H7 (cell line): Measurements from ENCODE around the gene PLEKHG4B. TPM values are rescaled to one million over a fixed set of nuclear protein-coding genes. Genes with fewer than 3 reads are reported as not detected.
"Not testable (repeated sequence)": the region's sequence is repeated elsewhere in the genome, so short reads cannot be mapped to it uniquely, and the experiment has no call there.

Experiments used
- DNase-seq: peaks from one replicate; pipeline ENCODE4 v3.0.0; 2012
- H3K27me3 ChIP-seq: 2 replicates; pipeline ENCODE4 v1.6.0; 2011; ENCODE audit warnings: mild to moderate bottlenecking, low read length; ENCODE audit not compliant: control insufficient read depth, insufficient read depth
- H3K36me3 ChIP-seq: replicated peaks from 2 replicates; pipeline ENCODE4 v1.5.1; 2011; ENCODE audit warnings: low read length; ENCODE audit not compliant: control insufficient read depth, insufficient read depth
- H3K4me3 ChIP-seq: 2 replicates; pipeline ENCODE4 v1.5.1; 2011; ENCODE audit warnings: low read depth, mild to moderate bottlenecking, control low read depth, low read length, moderate library complexity; ENCODE audit not compliant: insufficient read depth
- total RNA-seq: library from RNA; depleted of rRNA; stranded (reverse); fragments of >200 nt; shearing (Covaris generic); gene quantifications from 2 replicates; pipeline ENCODE4 v1.2.3, GENCODE V29; 2014

The PLEKHG4B gene
- total RNA-seq, 1 experiment from 2014 or later = 34.1 TPM

DNA sequence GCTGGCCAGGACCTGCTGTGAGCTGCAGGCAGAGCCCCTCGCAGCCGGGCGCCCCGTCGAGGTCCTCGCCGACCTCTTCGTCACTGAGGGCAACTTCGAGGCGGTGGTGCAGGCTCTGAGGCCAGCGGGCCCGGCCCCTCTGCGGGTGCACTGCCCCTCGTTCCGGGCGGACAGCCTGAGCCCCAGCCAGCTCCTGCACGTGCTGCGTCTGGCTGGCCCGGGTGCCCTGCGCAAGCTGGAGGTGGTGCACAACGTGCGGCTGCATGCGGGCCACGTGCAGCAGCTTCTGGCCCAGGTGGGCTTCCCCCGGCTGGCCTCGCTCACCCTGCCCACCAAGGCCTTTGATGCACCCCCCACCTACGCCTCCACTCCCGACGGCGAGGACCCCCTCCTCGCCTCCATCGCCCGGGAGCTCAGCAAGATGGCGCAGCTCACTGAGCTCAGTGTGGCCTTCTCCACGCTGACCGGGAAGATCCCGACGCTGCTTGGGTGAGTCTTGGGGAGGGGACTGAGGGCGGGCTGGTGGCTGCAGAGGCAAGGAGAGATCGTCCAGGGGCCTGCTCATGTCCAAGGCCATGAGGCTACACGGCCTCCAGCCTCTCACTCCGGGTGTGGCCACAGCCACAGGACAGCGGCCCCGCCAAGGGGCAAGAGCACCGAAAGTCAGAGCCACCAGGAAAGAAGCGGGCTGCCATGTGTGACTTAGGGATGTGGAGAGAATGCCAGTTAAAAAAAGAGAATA is 100.2 kb downstream of the PLEKHG4B start:
- H3K36me3 ChIP-seq = no peaks in the 10 kb centered on the region
- H3K27me3 ChIP-seq = no peaks in the 10 kb centered on the region
- H3K4me3 ChIP-seq = no peak overlapping the region
- no peak for DNase-seq

DNA sequence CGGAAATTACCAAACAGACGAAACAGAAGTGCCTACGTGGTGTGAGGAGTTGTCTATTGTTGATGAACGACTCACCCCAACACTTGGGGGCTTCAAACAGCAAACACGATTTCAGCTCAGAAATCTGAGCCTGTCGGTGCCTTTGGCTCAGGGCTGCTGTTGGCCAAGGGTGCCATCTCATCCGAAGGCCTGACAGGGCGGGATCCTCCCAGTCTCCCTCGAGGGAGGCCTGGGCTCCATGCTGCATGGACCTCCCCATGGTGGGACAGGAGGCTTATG is 100.7 kb downstream of the PLEKHG4B start:
- Histone ChIP-seq H3K36me3 (no peaks in the 10 kb centered on the region), H3K27me3 (no peaks in the 10 kb centered on the region), H3K4me3 (no peak overlapping the region)
- DNase-seq = no peak

DNA sequence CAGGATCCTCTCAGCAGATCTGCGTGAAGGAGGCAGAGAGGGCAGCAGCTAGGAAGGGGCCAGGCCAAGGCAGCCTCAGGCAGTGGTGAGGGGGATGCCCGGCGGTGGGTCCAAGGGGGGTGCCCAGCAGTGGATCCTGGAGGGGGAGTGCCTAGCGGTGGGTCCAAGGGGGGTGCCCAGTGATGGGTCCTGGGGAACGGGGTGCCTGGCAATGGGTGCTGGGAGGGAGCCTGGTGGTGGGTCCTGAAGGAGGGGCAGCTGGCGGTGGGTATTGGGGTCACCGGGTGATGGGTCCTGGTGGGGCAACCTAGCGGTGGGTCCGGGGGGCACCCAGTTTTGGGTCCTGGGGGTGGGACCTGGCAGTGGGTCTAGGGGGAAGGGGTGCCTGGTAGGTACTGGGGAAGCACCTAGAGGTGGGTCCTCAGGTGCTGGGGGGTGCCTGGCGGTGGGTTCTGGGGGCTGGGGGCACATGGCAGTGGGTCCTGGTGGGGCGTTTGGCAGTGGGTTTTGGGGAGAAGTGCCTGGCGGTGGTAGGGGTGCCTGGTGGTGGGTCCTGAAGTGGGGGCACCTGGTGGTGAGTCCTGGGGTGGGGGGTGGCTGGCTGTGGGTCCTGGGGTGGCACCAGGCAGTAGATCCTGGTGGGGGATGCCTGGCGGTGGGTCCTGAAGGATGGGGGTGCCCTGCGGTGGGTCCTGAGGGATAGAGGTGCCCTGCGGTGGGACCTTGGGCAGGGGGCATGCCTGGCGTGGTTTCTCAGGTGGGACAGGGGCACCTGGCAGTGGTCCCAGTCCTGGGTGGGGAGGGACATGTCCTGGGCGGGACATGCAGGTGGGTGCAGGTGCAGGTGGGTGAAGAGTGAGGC is 101.2 kb downstream of the PLEKHG4B start:
- Histone ChIP-seq H3K4me3 (no peak overlapping the region), H3K27me3 (no peaks in the 10 kb centered on the region), H3K36me3 (no peaks in the 10 kb centered on the region)
- no peak for DNase-seq

DNA sequence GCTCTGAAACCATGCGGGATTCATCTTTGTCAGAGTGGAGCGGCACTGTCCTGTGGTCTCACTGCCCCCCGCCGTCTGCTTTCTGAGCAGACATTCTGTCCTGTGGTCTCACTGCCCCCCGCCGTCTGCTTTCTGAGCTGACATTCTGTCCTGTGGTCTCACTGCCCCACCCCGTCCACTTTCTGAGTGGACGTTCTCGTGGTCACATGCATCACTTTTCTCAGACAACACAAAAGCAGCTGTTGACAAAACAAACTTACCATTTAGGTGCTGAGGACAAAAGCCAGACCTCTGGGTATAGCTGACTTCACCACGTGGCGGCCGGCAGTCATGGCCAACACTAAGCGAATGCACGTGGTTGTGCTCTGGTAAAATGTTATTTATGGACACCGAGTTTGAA is 102.1 kb downstream of the PLEKHG4B start:
- Histone ChIP-seq H3K4me3 (no peak overlapping the region), H3K27me3 (no peaks in the 10 kb centered on the region), H3K36me3 (no peaks in the 10 kb centered on the region)
- no peak for DNase-seq

DNA sequence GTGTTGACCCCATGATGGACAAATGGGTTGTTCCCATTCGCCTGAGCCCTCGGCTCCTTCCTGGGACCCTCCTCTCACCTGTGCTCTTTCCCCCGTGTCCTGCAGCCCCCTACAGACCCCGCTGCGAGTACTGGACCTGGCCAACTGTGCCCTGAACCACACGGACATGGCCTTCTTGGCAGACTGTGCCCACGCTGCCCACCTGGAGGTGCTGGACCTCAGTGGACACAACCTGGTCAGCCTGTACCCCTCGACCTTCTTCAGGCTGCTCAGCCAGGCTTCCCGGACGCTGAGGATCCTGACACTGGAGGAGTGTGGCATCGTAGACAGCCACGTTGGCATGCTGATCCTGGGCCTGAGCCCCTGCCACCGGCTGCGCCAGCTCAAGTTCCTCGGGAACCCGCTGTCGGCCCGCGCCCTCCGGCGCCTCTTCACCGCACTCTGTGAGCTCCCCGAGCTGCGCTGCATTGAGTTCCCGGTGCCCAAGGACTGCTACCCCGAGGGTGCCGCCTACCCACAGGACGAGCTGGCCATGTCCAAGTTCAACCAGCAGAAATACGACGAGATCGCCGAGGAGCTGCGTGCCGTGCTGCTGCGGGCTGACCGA is 102.7 kb downstream of the PLEKHG4B start:
- no peak for DNase-seq
- H3K36me3 ChIP-seq = no peaks in the 10 kb centered on the region
- H3K27me3 ChIP-seq = no peaks in the 10 kb centered on the region
- no peak overlapping the region for H3K4me3 ChIP-seq

DNA sequence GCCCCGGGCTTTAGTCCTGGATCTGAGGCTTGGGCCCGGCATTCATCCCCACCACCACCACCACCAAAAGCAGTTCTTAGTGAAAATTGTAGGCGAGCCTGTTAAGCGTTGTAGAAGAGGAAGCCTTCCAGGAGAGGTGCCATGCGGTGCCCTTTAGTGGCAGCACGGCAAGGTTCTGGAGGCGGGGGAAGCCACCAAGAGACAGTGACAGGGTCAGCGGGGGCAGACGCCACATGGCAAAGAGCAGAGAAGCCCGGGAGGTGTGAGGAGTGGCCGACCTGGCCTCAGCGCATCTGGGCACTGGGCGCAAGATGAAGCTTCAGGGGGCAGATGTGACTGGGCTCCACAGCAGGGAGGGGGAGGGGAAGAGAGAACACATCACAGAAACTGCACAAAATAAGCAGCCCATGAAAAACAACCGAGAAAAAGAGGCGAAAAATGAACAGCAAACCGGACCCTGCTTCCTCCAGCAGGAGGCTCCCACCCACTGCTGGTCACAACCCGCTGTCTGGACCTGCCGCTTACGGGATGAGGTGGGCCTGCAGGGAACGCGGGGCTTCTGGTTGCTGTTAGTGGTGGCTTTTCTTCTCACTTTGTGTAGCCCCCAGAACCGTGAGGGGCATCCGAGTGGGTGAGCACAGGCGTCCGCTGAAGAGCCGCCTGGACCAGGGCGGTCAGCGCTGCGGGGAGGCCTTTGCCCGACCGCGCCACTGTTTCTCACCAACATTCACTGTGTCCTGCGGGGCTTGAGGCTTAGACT is 103.6 kb downstream of the PLEKHG4B start:
- peak; percentile 91 for DNase-seq
- H3K27me3 ChIP-seq = no peaks in the 10 kb centered on the region
- H3K4me3 ChIP-seq = no peak overlapping the region
- H3K36me3 ChIP-seq = no peaks in the 10 kb centered on the region

DNA sequence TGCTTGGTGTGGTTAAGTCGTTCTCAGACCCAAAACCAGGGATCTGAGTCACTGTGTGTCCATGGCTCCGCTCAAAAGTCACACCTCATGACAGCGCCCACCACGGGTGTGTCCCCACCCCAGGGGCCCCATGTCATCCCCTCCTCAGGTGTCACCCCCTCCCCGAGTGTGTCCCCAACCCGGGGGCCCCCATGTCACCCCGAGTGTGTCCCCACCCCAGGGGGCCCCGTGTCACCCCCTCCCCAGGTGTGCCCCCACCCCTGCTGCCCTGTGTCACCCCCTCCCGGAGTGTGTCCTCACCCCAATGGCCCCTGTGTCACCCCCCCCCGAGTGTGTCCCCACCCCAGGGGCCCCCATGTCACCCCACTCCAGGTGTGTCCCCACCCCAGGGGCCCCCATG is 104.4 kb downstream of the PLEKHG4B start:
- no peak for DNase-seq

DNA sequence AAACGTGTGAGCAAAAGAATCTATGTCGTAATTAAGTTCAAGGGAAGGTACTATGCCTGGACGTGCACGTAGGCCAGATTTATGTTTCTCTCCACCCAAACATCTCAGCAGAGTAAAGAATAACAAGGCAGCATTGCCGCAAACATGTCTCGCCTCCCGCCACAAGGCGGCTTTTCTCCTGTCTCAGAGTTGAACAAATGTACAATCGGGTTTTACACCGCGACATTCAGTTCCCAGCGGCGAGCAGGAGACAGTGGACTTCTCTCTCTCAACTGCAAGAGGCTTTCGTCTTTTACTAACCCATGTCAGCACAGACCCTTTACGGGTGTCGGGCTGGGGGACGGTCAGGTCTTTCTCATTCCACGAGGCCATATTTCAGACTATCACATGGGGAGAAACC is 105.1 kb downstream of the PLEKHG4B start:
- DNase-seq, H3K27me3 ChIP-seq, H3K4me3 ChIP-seq, H3K36me3 ChIP-seq: not testable (repeated sequence)

More for the DNA sequence above, 104.4 kb downstream of the PLEKHG4B start:
- H3K27me3 ChIP-seq = no peaks in the 10 kb centered on the region
- H3K36me3 ChIP-seq = no peaks in the 10 kb centered on the region
- H3K4me3 ChIP-seq = no peak overlapping the region

DNA sequence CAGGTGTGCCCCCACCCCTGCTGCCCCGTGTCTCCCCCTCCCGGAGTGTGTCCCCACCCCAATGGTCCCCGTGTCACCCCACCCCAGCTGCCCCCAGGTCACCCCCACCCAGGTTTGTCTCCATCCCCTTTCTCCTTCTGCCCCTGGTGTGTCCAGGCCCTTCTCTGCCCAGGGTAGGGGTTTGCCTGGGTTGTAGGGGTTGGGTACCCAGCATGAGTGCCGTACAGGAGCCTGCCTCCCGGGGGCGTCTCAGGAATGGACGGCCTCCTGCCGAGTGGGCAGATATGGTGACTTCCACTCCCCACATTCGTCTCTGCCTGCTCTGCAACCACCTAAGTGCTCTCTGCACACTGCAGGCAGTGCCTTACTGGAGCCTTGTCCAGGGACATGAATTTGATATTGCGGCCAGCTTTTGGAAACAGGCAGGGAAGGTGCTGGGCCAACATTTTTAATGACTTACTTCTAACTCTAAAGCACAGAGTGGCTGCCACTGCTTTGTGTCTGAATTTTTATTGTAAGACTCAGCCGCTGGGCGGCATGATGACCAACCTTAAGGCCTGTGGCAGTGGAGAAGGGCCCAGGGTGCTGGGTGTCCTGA is 106.0 kb downstream of the PLEKHG4B start:
- Histone ChIP-seq H3K4me3 (no peak overlapping the region), H3K36me3 (no peaks in the 10 kb centered on the region), H3K27me3 (no peaks in the 10 kb centered on the region)
- peak; percentile 63 for DNase-seq

DNA sequence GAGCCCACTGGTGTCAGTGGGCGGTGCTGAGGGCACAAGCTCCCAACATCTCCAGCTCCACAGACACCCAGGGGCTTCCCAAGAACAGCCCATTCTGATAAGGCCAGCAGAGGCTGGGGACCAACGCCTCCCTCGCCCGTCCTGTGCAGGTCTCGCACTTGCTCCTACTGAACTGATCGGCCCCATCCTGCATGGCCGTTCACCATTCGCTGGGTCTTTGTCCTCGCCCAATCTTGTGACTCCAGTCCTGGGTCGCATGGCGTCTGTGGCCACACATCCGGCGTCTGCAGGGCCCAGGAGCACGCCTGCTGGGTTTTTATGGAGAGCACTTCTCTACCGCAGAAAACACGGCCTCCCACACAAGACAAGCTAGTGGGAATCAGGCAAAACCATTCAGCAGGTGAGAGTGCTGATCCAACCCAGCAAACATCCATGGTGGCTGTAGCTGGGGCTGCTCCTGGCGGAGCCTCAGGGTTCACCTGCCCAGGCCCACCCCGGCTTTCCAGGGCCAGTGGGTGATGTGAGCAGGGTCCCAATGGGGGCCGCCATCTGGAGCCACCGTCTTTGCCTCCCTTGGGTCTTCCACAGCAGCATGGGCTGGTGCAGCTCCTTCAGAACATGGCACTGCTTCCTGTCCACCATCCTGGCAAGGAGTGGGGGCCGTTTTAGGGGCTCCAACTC is 106.7 kb downstream of the PLEKHG4B start:
- Histone ChIP-seq H3K4me3 (no peak overlapping the region), H3K27me3 (no peaks in the 10 kb centered on the region), H3K36me3 (no peaks in the 10 kb centered on the region)
- DNase-seq = peak; percentile 48

DNA sequence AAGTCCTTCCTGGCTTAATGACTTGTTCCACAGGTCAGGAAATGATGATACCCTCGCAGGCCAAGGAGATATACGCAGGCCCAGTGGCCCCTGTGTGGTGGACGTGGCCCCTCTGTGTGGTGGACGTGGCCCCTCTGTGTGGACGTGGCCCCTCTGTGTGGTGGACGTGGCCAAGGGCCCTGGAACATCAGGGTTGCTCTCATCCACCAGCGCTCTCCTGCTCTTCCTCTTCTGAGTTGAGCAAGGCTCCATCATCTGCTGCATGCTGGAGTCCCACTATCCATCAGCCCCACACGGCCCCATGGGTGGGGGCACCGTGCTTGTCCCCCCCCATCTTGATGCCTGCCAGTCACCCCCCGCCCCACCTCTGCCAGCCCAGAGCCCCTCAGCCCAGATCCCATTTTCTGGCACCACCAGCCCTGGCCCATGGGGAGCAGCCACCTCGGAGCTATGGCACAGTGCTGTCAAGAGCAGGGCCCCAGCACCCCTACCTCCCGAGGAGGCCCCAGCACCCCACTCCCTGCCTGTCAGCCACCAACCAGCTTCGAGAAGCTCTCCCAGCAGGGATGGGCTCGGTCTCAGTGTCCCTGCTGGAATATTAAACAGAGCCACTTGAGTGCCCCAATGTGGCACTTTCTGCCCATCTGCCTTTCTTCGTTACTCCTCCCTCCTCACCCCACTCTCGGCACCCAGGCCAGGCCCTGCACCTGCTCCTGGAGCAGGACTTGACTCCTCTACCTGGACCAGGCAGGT is 107.4 kb downstream of the PLEKHG4B start:
- H3K27me3 ChIP-seq = no peaks in the 10 kb centered on the region

DNA sequence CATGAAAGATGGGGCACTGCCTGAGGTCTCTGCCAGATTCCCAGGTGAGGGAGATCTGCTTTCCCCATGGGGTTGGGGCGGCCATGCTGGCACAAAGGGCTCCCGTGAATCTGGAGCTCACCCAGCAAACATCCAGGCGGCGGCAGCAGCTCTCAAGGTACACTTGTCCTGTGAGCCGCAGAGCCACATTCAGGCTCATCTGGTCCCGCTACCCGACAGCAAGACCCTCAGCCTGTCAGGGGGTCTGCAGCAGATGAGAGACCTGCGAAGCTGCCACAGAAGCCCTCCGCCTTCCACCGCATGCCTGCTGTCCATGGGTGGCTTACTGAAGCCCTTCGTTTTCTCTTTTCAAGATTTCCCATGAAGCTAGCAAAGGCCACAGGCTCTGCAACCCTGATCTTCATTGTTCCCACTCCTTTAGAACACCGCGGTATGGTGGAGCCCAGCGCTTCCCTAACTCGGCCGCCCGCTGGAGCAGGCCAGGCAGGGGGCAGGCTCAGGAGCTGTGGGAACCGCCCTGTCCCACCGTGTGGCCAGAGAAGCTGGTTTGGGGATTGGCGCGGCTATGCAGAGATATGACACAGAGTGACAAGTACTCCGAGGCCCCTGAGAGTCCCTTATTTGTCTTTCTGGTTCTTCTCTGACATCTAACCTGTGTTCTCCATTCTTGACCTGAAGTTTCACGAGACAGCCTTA is 108.1 kb downstream of the PLEKHG4B start:
- Histone ChIP-seq H3K27me3 (no peaks in the 10 kb centered on the region), H3K4me3 (no peak overlapping the region), H3K36me3 (peaks cover 5% of the 10 kb centered on the region)
- peak; percentile 76 for DNase-seq

More for the DNA sequence above, 107.4 kb downstream of the PLEKHG4B start:
- Histone ChIP-seq H3K36me3 (peaks cover 4% of the 10 kb centered on the region), H3K4me3 (no peak overlapping the region)
- DNase-seq = peak; percentile 63

DNA sequence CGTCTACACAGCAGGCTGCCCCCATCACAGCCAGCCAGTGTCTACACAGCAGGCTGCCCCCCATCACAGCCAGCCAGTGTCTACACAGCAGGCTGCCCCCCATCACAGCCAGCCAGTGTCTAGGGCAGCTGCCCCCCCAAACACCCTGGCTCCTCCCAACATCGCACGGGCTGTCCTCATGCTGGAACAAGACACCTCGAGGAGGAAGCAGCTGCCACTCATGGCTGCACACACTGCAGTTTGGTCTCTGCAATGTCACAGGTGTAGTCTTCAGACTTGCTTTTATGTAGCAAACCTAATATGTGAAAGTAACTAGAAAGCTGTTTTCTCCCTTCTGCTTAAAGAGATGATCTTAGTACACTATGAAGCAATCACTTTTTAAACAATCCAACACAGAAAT is 109.0 kb downstream of the PLEKHG4B start:
- no peaks in the 10 kb centered on the region for H3K27me3 ChIP-seq
- peaks cover 8% of the 10 kb centered on the region for H3K36me3 ChIP-seq
- peak; percentile 59 for DNase-seq
- no peak overlapping the region for H3K4me3 ChIP-seq
